Measurements from ENCODE around the gene DNAH2.

DNAH2 gene

GRCh38 chr17:7703584-7704479, 13.7 kb upstream of the DNAH2 start:
- no peak for DNase-seq (ENCODE audit: low read depth in 1 of 2, low spot score in 1 of 2)

- DNase-seq (ENCODE audit: low read depth in 1 of 2, low spot score in 1 of 2) = no peak
These were observed 12.8 kb upstream of the DNAH2 start, which contains the start of gene EFNB3 for GRCh38 chr17:7704601-7705268. EFNB3 (plus strand) TSS chr17:7705202; CDS start chr17:7705599, 397 bp downstream.

DNA sequence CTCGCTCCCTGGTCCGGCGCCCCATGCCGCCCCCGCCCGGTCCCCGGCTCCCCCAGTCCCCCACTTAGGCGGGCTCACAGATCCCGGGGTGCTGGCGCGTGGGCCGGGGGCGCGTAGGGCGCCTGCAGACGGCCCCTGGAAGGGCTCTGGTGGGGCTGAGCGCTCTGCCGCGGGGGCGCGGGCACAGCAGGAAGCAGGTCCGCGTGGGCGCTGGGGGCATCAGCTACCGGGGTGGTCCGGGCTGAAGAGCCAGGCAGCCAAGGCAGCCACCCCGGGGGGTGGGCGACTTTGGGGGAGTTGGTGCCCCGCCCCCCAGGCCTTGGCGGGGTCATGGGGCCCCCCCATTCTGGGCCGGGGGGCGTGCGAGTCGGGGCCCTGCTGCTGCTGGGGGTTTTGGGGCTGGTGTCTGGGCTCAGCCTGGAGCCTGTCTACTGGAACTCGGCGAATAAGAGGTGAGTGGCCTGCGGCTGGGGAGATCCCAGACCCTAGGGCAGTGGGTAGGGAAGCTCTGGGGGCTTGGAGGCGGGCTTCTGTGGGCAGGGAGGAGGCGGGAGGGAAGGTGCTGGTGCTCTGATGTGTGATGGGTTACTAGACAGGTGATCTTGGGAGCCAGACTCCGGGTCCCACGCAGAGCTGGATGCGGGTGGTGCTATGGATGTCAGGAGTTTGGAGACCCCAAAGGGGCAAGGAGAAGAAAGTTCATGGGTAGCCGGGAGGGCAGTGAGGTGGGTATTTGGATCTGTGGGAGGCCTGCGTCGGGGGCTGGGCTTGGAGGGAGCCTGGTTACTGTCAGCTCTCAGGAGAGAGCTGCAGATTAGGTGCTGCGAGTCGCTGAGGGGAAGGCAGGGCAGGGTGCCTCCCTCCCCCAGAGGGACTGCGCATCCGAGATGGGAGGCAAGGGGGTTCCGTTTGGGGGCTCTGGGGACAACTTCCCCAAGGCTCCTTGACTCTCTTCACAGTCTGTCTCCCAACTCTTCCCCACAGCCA, 12.0 kb upstream of the DNAH2 start:
- no peak for DNase-seq (ENCODE audit: low read depth in 1 of 2, low spot score in 1 of 2)

GRCh38 chr17:7706631-7707354, 10.8 kb upstream of the DNAH2 start:
- DNase-seq (ENCODE audit: low read depth in 1 of 2, low spot score in 1 of 2) = no peak

DNA sequence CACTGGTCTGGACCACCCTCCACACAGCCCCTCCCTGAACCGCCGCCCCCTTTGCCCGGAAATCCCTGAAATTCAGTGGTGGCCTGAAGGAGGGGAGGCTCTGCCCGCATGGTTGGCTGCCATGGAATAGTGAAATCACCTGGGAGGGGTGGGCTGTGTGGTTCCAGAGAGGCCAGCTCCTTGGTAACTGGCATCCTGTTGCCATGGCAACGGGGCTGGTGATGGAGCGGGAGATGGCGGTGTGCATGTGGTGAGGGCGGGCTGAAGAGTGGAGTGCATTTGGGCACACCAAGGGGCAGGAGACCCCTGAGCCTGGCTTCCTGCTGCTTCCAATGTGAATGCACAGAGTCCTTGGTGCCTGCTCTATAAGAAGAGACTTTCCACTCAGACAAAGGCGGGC, 10.1 kb upstream of the DNAH2 start:
- DNase-seq (ENCODE audit: low read depth in 1 of 2, low spot score in 1 of 2) = no peak

GRCh38 chr17:7707858-7708750, 9.4 kb upstream of the DNAH2 start:
- no peak for DNase-seq (ENCODE audit: low read depth in 1 of 2, low spot score in 1 of 2)

DNA sequence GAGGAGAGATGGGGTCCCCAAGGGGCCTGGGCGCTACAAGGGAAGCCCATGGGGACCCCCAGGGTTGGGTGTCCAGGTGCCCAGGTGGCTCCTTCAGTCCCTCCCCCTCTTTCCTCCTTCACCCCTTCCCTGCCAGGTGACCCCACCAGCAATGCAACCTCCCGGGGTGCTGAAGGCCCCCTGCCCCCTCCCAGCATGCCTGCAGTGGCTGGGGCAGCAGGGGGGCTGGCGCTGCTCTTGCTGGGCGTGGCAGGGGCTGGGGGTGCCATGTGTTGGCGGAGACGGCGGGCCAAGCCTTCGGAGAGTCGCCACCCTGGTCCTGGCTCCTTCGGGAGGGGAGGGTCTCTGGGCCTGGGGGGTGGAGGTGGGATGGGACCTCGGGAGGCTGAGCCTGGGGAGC, 8.5 kb upstream of the DNAH2 start:
- no peak for DNase-seq (ENCODE audit: low read depth in 1 of 2, low spot score in 1 of 2)

- DNase-seq (ENCODE audit: low read depth in 1 of 2, low spot score in 1 of 2) = no peak
These were observed 7.2 kb upstream of the DNAH2 start for GRCh38 chr17:7710301-7710700.

DNA sequence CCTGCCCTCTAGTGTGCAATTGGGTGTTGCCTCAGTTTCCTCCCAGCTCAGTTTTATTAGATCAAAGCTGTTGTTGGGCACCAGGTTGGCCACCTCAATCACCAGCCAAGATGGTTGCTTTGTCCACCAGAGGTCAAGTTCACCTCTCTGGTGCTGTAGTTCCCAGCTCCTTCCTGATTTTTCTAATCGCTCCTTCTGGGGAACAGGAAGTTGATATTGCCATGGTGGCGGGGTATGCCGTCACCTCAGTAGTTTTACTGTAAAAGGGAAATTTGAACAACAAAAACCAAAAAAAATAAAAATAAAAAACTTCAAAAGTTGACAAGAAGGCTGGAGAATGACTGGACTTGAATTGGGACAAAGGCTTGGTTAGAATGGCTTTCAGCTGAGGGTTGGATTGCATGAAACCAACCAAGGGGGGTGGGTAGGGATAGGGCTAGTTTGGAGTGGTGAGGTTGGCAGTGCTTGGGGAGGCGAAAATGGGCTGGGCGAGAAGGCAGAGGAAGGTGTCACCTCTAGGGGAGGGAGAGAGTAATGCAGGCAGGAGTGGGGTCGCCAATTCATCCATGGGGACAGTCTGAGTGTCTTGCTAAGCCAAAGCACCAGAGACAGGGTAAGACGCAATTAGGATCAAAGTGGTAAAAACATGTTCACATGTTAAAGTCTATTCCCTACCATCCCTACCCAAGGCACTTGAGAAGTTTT, 6.3 kb upstream of the DNAH2 start:
- no peak for DNase-seq (ENCODE audit: low read depth in 1 of 2, low spot score in 1 of 2)

GRCh38 chr17:7712111-7712771, 5.3 kb upstream of the DNAH2 start:
- no peak for DNase-seq (ENCODE audit: low read depth in 1 of 2, low spot score in 1 of 2)

DNA sequence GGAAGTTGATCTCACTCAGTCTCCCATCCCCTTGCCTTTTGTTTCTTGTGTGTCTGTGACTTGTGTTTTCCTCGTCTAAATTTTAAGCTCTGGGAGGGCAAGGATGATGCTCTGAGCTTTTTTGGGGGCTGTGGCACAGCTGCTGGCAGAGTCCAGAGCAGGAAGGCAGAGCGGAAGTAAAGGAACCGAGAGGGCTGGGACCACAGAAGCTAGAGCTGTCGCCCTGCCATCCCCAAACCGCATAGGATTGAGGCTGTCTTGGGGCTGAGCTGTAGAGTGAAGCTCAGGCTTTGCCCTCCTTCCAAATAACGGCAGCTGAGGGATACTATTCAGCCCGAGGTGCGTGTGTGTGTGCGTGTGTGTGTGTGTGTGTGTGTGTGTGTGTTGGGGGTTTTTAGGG, 3.8 kb upstream of the DNAH2 start:
- DNase-seq (ENCODE audit: low read depth in 1 of 2, low spot score in 1 of 2) = no peak

DNA sequence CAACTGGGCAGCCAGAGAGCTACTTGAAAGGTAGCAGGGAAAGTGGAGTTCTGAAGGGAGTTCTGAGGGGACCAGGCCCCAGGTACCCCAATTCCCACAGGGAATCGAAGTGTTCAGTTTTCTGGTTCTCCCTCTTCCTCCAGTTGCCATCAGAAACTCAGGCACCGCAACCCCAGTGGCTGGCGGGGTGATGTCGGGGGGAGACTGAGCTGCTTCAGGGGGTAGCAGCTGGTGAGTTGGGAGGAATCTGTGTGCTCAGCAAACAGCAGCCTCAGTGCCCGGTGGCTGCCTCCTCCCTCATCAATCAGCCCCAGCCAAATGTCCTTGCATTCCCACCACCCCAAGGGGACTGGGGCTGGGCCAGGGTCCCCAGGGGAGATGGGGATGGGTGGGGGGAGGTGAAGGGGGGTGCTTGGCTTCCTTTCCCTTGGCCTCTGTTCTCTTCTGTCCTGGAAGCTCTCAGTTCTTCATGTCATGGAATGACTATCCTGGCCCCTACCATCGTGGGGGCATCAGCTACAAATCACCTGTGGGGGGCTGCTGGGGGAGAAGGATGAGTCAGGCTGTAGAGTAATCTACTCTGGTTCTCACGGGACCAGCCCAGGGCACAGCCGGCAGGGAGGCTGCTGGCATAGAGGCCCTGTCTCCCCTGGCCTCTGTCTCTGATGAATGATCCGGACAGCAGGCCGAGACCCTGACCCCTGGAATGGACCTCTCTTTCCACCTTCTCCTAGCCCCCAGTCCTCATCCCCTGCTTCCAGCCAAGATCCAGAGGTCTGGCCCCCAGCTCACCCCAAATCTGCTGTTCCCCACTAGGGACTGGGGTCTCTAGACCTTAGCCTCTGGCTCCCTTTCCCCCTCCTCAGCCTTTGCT, 2.6 kb upstream of the DNAH2 start:
- no peak for DNase-seq (ENCODE audit: low read depth in 1 of 2, low spot score in 1 of 2)

- no peak for DNase-seq (ENCODE audit: low read depth in 1 of 2, low spot score in 1 of 2)
These were observed 1.3 kb upstream of the DNAH2 start for GRCh38 chr17:7715936-7716886.

DNA sequence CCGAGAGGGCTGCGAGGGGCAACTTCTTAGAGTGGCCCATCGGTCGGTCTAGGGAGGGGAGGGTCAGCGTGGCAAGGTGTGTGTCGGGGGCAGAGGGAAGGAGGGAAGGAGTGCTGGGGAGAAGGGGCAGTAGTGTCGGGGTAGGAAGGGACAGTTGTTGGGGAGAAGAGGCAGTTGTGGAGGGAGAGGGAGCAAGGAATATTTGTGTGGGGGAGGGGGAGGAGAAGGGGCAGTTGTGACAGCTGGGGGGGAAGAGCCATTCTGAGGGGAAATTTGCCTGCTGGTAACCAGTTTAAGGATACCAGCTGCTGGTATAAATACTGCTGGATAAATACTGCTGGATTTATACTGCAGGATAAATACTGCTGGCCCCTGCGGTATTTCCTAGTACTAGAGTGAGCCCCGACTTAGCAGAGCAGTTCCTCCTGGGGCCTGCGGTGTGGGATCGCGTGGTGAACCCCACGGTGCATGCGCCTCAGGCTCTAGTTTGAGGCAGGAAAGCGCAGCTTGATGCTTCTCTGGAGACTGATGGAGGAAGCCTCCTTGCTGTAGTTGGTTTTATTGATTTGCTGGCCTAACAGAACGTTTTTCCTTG, 309 bp downstream of the DNAH2 start:
- DNase-seq (ENCODE audit: low read depth in 1 of 2, low spot score in 1 of 2) = no peak

DNA sequence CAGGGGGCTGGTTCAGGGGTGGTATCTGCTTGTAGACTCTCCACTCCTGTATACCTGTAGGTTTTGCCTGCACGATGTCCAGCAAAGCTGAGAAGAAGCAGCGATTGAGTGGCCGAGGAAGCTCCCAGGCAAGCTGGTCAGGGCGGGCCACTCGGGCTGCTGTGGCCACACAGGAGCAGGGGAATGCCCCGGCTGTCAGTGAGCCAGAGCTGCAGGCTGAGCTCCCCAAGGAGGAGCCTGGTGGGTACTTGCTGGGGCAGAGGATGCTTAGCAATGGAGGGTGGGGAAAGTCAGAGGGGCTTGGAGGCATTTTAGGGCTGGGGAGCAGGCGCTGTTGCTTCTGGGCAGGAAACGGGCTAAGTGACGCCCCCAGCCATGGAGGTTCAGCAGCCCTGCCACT, 2.1 kb downstream of the DNAH2 start:
- DNase-seq (ENCODE audit: low read depth in 1 of 2, low spot score in 1 of 2) = no peak

DNA sequence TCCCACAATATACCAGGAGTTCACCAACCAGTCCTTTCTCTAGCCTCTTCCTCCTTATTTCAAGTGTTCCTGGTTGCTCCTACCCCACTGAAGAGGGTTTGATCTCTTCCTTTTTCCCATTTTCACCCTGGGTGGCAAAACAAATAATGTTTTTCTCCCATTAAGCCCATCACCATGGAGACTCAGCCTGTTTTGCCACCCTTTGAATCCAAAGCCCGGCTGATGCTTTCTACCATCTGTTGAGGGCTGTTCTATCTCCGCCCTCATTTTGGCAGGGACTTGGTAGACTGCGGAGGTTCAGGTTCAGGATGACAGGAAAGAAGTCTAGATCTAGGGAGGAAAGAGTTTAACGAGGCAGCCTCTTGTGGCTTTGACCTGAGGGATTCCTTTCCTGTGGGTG, 2.6 kb downstream of the DNAH2 start:
- DNase-seq (ENCODE audit: low read depth in 1 of 2, low spot score in 1 of 2) = no peak

Data from activated T-helper 1 cell treated with anti-CD3 and anti-CD28 coated beads, Interleukin-2, amount 50 U/mL, for 16 hours (primary cell).